ENCODE measurements around the gene ADAM11.

Gene ADAM11

DNA sequence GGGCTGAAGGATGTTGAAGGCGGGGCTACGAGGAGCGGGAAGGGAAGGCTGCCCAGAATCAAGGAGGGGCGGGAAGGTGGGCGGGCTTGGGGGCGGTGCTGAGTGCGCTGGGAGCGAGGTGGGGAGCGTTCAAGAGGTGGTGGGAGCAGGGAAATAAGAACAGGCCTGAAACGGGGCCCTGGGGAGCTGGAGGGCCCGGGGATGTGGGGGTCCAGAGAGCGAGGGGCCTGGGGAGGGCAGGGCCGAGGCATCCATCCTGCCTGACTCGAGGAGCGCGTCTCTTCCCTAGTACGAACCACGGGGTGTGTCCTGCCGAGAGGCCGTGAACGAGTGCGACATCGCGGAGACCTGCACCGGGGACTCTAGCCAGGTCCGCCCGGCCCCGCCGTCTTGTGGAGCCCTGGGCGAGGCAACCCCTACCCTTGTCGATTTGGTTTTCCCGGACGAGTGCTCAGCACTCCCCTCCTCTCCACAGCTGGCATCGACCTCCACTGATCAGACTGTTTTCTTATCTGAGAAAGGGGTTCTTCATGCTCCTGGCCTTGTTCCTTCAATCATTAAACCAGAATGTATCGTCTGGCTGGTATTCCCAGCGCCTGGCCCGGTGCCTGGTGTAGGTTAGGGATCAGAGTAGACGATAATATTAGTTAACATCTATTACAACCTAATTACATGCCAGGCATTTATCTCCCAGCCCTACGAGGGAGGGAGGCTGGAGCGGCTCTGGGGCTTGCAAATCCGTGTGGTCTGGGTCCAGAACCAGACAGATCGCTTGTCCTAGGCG is 17.2 kb downstream of the ADAM11 start:
- no peak for DNase-seq (ENCODE audit: low read depth, low spot score)
- H3K4me3 ChIP-seq (ENCODE audit: low read depth, low read length) = peak overlapping the region; percentile 58
- in situ Hi-C loops (cut with HindIII; ENCODE audit: low sequenced_read_pairs) = no loop called here
- no peak for TF ChIP-seq CTCF (IDR thresholded peaks at IDR 0.05; ENCODE audit: low read depth, low read length)

- H3K4me3 ChIP-seq (ENCODE audit: low read depth, low read length) = no peak overlapping the region
- TF ChIP-seq CTCF (IDR thresholded peaks at IDR 0.05; ENCODE audit: low read depth, low read length) = no peak
- DNase-seq (ENCODE audit: low read depth, low spot score) = no peak
- in situ Hi-C loops (cut with HindIII; ENCODE audit: low sequenced_read_pairs) = no loop called here
These were observed 18.0 kb downstream of the ADAM11 start for GRCh38 chr17:44776628-44777393.

DNA sequence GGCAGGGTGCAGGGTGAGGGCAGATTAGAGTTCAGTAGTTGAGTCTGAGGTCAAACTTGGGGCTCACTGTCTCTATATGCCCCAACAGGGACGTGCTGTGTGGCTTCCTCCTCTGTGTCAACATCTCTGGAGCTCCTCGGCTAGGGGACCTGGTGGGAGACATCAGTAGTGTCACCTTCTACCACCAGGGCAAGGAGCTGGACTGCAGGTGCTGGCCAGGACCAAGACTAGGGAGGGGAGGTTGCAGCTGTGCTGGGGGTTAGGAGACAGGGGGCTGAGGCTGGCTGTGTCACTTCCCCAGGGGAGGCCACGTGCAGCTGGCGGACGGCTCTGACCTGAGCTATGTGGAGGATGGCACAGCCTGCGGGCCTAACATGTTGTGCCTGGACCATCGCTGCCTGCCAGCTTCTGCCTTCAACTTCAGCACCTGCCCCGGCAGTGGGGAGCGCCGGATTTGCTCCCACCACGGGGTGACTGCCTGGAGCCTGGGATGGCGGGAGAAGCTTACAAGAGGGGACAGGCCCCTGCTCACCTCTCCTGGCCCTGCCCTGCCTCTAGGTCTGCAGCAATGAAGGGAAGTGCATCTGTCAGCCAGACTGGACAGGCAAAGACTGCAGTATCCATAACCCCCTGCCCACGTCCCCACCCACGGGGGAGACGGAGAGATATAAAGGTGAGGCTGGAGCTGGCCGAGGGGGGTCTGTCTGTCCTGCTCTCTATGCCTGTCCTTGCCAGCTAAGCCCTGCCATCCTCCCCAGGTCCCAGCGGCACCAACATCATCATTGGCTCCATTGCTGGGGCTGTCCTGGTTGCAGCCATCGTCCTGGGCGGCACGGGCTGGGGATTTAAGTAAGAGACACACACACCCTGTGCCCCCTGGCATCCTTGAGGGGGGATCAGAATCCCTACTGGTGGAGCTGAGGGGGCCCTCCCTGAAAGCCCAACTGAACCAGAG is 18.9 kb downstream of the ADAM11 start:
- TF ChIP-seq CTCF (IDR thresholded peaks at IDR 0.05; ENCODE audit: low read depth, low read length) = no peak
- no peak for DNase-seq (ENCODE audit: low read depth, low spot score)
- no peak overlapping the region for H3K4me3 ChIP-seq (ENCODE audit: low read depth, low read length)
- in situ Hi-C loops (cut with HindIII; ENCODE audit: low sequenced_read_pairs) = no loop called here

DNA sequence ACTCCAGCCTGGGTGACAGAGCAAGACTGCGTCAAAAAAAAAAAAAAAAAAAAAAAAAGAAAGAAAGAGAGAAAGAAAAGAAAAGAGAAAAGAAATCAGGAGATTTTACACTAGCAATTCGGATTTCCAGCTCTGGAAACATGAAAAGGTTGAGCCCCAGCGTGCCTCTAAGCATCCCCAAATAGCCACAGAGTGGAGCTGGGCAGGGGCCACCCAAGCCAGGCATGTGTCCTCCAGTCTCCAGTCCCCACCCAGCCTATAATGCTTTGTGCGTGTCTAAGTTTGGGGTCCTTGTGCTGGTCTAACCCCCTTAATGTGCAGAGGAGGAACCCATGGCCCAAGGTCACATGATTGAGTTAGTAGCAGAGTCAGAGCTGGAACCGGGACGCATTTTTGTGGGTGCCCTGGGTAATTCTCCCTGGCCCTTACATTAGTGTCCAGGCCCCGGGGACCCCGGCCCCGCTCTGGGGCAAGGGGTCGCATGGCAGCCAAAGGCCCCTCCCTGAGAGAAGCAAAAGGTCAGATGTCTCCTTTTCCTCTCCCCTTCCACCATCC is 19.9 kb downstream of the ADAM11 start:
- in situ Hi-C loops (cut with HindIII; ENCODE audit: low sequenced_read_pairs) = no loop called here
- TF ChIP-seq CTCF (IDR thresholded peaks at IDR 0.05; ENCODE audit: low read depth, low read length) = no peak
- no peak overlapping the region for H3K4me3 ChIP-seq (ENCODE audit: low read depth, low read length)
- DNase-seq (ENCODE audit: low read depth, low spot score) = no peak

DNA sequence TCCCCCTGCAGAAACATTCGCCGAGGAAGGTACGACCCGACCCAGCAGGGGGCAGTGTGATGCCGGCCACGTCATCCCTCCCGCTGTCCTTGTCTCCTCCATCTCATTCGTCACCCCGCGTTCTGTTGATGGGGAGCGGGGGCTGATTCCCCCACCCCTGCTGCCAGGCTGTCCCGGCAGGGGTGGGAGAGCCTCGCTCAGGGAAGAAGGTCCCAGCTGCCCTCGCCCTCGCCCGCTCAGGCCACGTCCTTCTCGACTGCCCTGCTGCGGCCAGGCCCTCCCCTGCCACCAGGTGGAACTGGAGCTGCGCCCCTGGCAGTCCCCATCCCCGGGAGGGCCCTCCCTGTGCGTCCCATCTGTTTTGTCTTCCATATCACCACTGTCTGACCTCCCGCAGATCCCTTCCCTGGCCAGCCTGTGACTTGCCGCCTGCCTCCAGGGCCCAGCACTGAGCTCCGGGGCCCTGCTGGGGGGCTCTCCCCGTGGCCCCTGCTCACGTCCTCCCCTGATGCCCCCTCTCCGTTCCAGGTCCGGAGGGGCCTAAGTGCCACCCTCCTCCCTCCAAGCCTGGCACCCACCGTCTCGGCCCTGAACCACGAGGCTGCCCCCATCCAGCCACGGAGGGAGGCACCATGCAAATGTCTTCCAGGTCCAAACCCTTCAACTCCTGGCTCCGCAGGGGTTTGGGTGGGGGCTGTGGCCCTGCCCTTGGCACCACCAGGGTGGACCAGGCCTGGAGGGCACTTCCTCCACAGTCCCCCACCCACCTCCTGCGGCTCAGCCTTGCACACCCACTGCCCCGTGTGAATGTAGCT is 20.6 kb downstream of the ADAM11 start:
- in situ Hi-C loops (cut with HindIII; ENCODE audit: low sequenced_read_pairs) = no loop called here
- TF ChIP-seq CTCF (IDR thresholded peaks at IDR 0.05; ENCODE audit: low read depth, low read length) = peak; percentile 79
- DNase-seq (ENCODE audit: low read depth, low spot score) = peak; percentile 70
- H3K4me3 ChIP-seq (ENCODE audit: low read depth, low read length) = peak overlapping the region; percentile 24

All from astrocyte of the spinal cord (primary cell).